ENCODE data around the gene ASTN2. TPM values are rescaled to one million over a fixed set of nuclear protein-coding genes. Genes with fewer than 3 reads are reported as not detected.

Gene ASTN2
- total and polyA plus RNA-seq, 2 experiments from 2014 or later, result 7.0 to 24.6 TPM

GRCh38 chr9:117278471-117279035 lies 136.3 kb downstream of the ASTN2 start:
- Histone ChIP-seq H3K4me3 (no peak overlapping the region), H2AFZ (no peak overlapping the region), H3K27me3 (ENCODE audit: insufficient read depth) (no peaks in the 10 kb centered on the region), H4K20me1 (replicated peaks; ENCODE audit: insufficient read depth) (peaks cover 3% of the 10 kb centered on the region; the same call in 1 of the 2 replicates), H3K4me1 (ENCODE audit: insufficient read depth) (peaks cover 6% of the 10 kb centered on the region), H3F3A (replicated peaks; ENCODE audit: low read depth) (no peaks in the 10 kb centered on the region), H3K4me2 (no peak overlapping the region), H3K79me2 (replicated peaks; ENCODE audit: insufficient read depth) (no peaks in the 10 kb centered on the region), H3K36me3 (ENCODE audit: insufficient read depth) (no peaks in the 10 kb centered on the region), H3K27ac (ENCODE audit: low read depth) (no peak overlapping the region), H3K9me2 (ENCODE audit: insufficient read depth) (no peaks in the 10 kb centered on the region)
- Mint-ChIP-seq H3K9me3 (no peaks in the 10 kb centered on the region; the same call in 2 of the 3 replicates), H3K27me3 (ENCODE audit: insufficient read depth, low read depth, poor library complexity) (peaks cover 1% of the 10 kb centered on the region), H3K27ac (no peak overlapping the region), H3K4me3 (no peak overlapping the region), H3K4me1 (peaks cover 8% of the 10 kb centered on the region; the same call in 2 of the 3 replicates), H3K36me3 (ENCODE audit: low read depth) (no peaks in the 10 kb centered on the region; the same call in 2 of the 3 replicates)
- ATAC-seq, result peak; percentile 39; the same call in 2 of the 3 replicates
- no peak for DNase-seq (ENCODE audit: low spot score)
- TF ChIP-seq CREB1 (CRISPR knock-in tag; IDR thresholded peaks at IDR 0.05; ENCODE audit: low read depth) (no peak), CTCF (conservative IDR thresholded peaks at IDR 0.05; ENCODE audit: low read depth in 2 of 2) (no peak), EZH2 (IDR thresholded peaks at IDR 0.05; ENCODE audit: low read depth, unreplicated experiment) (no peak)

GRCh38 chr9:117278020-117278419 lies 136.8 kb downstream of the ASTN2 start:
- Histone ChIP-seq H2AFZ (no peak overlapping the region), H3K4me3 (no peak overlapping the region), H3K27ac (ENCODE audit: low read depth) (no peak overlapping the region), H4K20me1 (replicated peaks; ENCODE audit: insufficient read depth) (peaks cover 3% of the 10 kb centered on the region; the same call in 1 of the 2 replicates), H3K27me3 (ENCODE audit: insufficient read depth) (no peaks in the 10 kb centered on the region), H3K9me2 (ENCODE audit: insufficient read depth) (peaks cover 4% of the 10 kb centered on the region; the same call in 1 of the 2 replicates), H3K4me2 (no peak overlapping the region), H3F3A (replicated peaks; ENCODE audit: low read depth) (no peaks in the 10 kb centered on the region), H3K4me1 (ENCODE audit: insufficient read depth) (peaks cover 6% of the 10 kb centered on the region), H3K36me3 (ENCODE audit: insufficient read depth) (no peaks in the 10 kb centered on the region), H3K79me2 (replicated peaks; ENCODE audit: insufficient read depth) (no peaks in the 10 kb centered on the region)
- ATAC-seq (no peak), DNase-seq (ENCODE audit: low spot score) (no peak)
- no peak overlapping the region for H3K4me3 Mint-ChIP-seq
- H3K27ac Mint-ChIP-seq, result no peak overlapping the region
- no peaks in the 10 kb centered on the region; the same call in 2 of the 3 replicates for H3K36me3 Mint-ChIP-seq (ENCODE audit: low read depth)
- no peaks in the 10 kb centered on the region; the same call in 1 of the 3 replicates for H3K9me3 Mint-ChIP-seq
- peaks cover 1% of the 10 kb centered on the region for H3K27me3 Mint-ChIP-seq (ENCODE audit: insufficient read depth, low read depth, poor library complexity)
- H3K4me1 Mint-ChIP-seq, result peaks cover 8% of the 10 kb centered on the region; the same call in 2 of the 3 replicates
- TF ChIP-seq ZNF331 (CRISPR knock-in tag; IDR thresholded peaks at IDR 0.05; ENCODE audit: low read depth) (no peak), CREB1 (CRISPR knock-in tag; IDR thresholded peaks at IDR 0.05; ENCODE audit: low read depth) (no peak), JUNB (IDR thresholded peaks at IDR 0.05; ENCODE audit: unreplicated experiment) (no peak), REST (IDR thresholded peaks at IDR 0.05; ENCODE audit: unreplicated experiment) (no peak), POLR2AphosphoS5 (IDR thresholded peaks at IDR 0.05; ENCODE audit: low read depth) (no peak), ZNF114 (CRISPR knock-in tag; IDR thresholded peaks at IDR 0.05) (no peak), STAT1 (IDR thresholded peaks at IDR 0.05; ENCODE audit: unreplicated experiment) (no peak), ZNF462 (CRISPR knock-in tag; IDR thresholded peaks at IDR 0.05) (no peak)

All from GM23338 (cell line).